ENCODE data around the gene NAV1. TPM values are rescaled to one million over a fixed set of nuclear protein-coding genes. Genes with fewer than 3 reads are reported as not detected.

NAV1 gene
- total RNA-seq, 2 experiments from 2014 or later = 1.9 to 2.6 TPM

GRCh38 chr1:201528631-201529252, 10.2 kb upstream of the NAV1 start:
- Mint-ChIP-seq H3K4me1 (peaks cover 2% of the 10 kb centered on the region), H3K9me3 (ENCODE audit: low read depth) (peaks cover 3% of the 10 kb centered on the region), H3K27ac (no peak overlapping the region), H3K36me3 (ENCODE audit: low read depth) (peaks cover 25% of the 10 kb centered on the region), H3K27me3 (no peaks in the 10 kb centered on the region), H3K4me3 (no peak overlapping the region)
- CTCF ChIA-PET = interaction anchor here (1.4 kb wide), 1 partner anchor 15 kb away, joined by 7 read pairs; no protein-coding TSS in a partner anchor
- no peak for DNase-seq
- intact Hi-C loops (cut with DNase I, micrococcal nuclease) = no loop called here
- POLR2A ChIA-PET = no interaction called here
- no peak for ATAC-seq

DNA sequence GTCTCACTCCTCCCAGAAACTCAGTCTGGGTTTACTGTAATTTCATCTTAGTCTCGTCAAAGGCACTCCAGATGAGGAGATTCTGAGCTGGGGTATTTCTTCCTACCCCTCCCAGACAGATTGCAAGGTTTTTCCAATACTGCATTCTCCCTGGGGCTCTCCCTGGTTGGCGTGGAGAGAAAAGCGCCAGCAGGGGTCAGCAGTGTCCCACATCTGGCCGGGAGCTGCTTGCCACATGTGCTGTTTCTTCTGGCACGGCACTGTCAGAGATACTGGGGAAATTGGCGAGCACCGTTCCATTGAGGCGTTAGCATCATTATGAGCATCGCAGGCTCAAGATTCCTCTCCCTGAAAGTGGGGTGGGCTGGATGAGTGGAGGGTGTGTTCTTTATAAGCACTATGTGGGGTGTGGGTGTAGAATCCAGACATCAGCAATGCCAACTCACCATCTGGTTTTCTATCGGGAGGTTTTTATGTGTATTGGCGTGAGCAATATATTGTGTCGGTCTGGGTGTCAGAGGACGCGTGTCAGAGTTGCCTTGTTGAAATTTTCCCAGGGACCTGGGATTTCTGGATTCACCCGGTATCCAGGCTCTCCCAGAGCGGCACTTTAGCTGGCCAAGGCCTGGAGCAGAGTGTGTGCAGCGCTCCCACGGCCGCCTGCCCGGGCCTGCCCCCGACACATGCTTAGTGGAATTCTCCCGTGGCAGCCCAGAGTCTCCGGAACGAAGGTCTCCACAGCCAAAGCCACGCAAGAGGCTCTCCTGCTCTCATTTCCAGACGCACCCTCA, 8.0 kb upstream of the NAV1 start:
- ChIA-PET POLR2A (interaction anchor here (0.5 kb wide), 1 partner anchor 1539 kb away, joined by 3 read pairs; no protein-coding TSS in a partner anchor), CTCF (interaction anchor here (0.6 to 4.1 kb wide), 12 partner anchors 8 to 178 kb away, joined by 3 to 24 read pairs (median 6); no protein-coding TSS in a partner anchor)
- H3K4me3 Mint-ChIP-seq = no peak overlapping the region
- intact Hi-C loops (cut with DNase I, micrococcal nuclease) = loop anchor here in 1 of 2 experiments (1.0 kb wide), 2 partner anchors 173 to 262 kb away; no protein-coding TSS in a partner anchor
- peaks cover 3% of the 10 kb centered on the region for H3K27me3 Mint-ChIP-seq
- peaks cover 12% of the 10 kb centered on the region for H3K36me3 Mint-ChIP-seq (ENCODE audit: low read depth)
- peak; percentile 76 for ATAC-seq
- no peak overlapping the region for H3K27ac Mint-ChIP-seq
- no peaks in the 10 kb centered on the region for H3K9me3 Mint-ChIP-seq (ENCODE audit: low read depth)
- peak; percentile 76 for DNase-seq
- peaks cover 7% of the 10 kb centered on the region for H3K4me1 Mint-ChIP-seq

GRCh38 chr1:201531551-201532425, 7.1 kb upstream of the NAV1 start:
- no peak overlapping the region for H3K4me3 Mint-ChIP-seq
- POLR2A ChIA-PET = interaction anchor here (0.5 kb wide), 1 partner anchor 1538 kb away, joined by 3 read pairs; no protein-coding TSS in a partner anchor
- no peak for DNase-seq
- ATAC-seq = no peak
- no peaks in the 10 kb centered on the region for H3K9me3 Mint-ChIP-seq (ENCODE audit: low read depth)
- peaks cover 7% of the 10 kb centered on the region for H3K4me1 Mint-ChIP-seq
- H3K36me3 Mint-ChIP-seq (ENCODE audit: low read depth) = peaks cover 12% of the 10 kb centered on the region
- H3K27ac Mint-ChIP-seq = no peak overlapping the region
- CTCF ChIA-PET = interaction anchor here (0.7 to 4.1 kb wide), 9 partner anchors 9 to 178 kb away, joined by 3 to 24 read pairs (median 7); no protein-coding TSS in a partner anchor
- H3K27me3 Mint-ChIP-seq = peaks cover 11% of the 10 kb centered on the region
- intact Hi-C loops (cut with DNase I, micrococcal nuclease) = no loop called here

DNA sequence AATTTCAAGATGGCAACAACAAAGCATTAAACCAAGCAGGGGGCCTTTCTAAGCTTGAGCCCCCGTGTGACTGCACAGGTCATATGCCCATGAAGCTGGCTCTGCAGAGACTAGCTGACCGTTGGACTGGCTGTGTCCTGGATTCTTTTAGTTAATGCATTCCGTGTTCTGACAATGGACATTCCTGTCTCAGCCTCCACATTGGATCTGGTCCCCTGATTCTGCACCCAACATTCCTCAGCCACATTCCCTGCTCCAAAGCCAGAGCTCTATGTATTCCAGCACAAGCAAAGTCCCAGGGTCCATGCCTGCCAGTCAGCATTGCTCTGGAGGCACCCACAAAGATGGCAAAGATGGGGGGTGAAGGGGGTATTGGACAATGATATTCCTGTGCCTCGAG, 5.1 kb upstream of the NAV1 start:
- DNase-seq (no peak), ATAC-seq (no peak)
- intact Hi-C loops (cut with DNase I, micrococcal nuclease) = no loop called here
- POLR2A ChIA-PET = interaction anchor here (0.6 kb wide), 1 partner anchor 947 kb away, joined by 5 read pairs; no protein-coding TSS in a partner anchor
- CTCF ChIA-PET = interaction anchor here (0.6 to 4.1 kb wide), 7 partner anchors 10 to 195 kb away, joined by 3 to 24 read pairs (median 4); no protein-coding TSS in a partner anchor
- H3K36me3 Mint-ChIP-seq (ENCODE audit: low read depth) = peaks cover 7% of the 10 kb centered on the region
- no peaks in the 10 kb centered on the region for H3K9me3 Mint-ChIP-seq (ENCODE audit: low read depth)
- no peak overlapping the region for H3K27ac Mint-ChIP-seq
- H3K4me3 Mint-ChIP-seq = no peak overlapping the region
- H3K27me3 Mint-ChIP-seq = peaks cover 30% of the 10 kb centered on the region
- peaks cover 11% of the 10 kb centered on the region for H3K4me1 Mint-ChIP-seq

GRCh38 chr1:201535046-201535918, 3.6 kb upstream of the NAV1 start:
- intact Hi-C loops (cut with DNase I, micrococcal nuclease) = no loop called here
- DNase-seq = no peak
- CTCF ChIA-PET = interaction anchor here (0.8 to 4.5 kb wide), 4 partner anchors 22 to 93 kb away, joined by 3 to 21 read pairs (median 8); no protein-coding TSS in a partner anchor
- Mint-ChIP-seq H3K4me1 (peaks cover 17% of the 10 kb centered on the region), H3K4me3 (no peak overlapping the region), H3K27ac (no peak overlapping the region), H3K9me3 (ENCODE audit: low read depth) (no peaks in the 10 kb centered on the region), H3K36me3 (ENCODE audit: low read depth) (peaks cover 3% of the 10 kb centered on the region), H3K27me3 (peaks cover 41% of the 10 kb centered on the region)
- ATAC-seq = no peak
- POLR2A ChIA-PET = no interaction called here

- peaks cover 15% of the 10 kb centered on the region for H3K4me1 Mint-ChIP-seq
- ChIA-PET CTCF (interaction anchor here (0.8 to 4.5 kb wide), 3 partner anchors 22 to 93 kb away, joined by 4 to 21 read pairs (median 12); no protein-coding TSS in a partner anchor), POLR2A (no interaction called here)
- no peaks in the 10 kb centered on the region for H3K9me3 Mint-ChIP-seq (ENCODE audit: low read depth)
- H3K36me3 Mint-ChIP-seq (ENCODE audit: low read depth) = peaks cover 1% of the 10 kb centered on the region
- H3K4me3 Mint-ChIP-seq = no peak overlapping the region
- H3K27ac Mint-ChIP-seq = no peak overlapping the region
- H3K27me3 Mint-ChIP-seq = peaks cover 47% of the 10 kb centered on the region
- intact Hi-C loops (cut with DNase I, micrococcal nuclease) = no loop called here
- no peak for ATAC-seq
- DNase-seq = no peak
These were observed 3.0 kb upstream of the NAV1 start for GRCh38 chr1:201535919-201536245.

- no peaks in the 10 kb centered on the region for H3K9me3 Mint-ChIP-seq (ENCODE audit: low read depth)
- no peak overlapping the region for H3K4me3 Mint-ChIP-seq
- H3K4me1 Mint-ChIP-seq = peaks cover 15% of the 10 kb centered on the region
- ChIA-PET CTCF (interaction anchor here (4.5 kb wide), 1 partner anchor 23 kb away, joined by 21 read pairs; no protein-coding TSS in a partner anchor), POLR2A (no interaction called here)
- intact Hi-C loops (cut with DNase I, micrococcal nuclease) = no loop called here
- peaks cover 50% of the 10 kb centered on the region for H3K27me3 Mint-ChIP-seq
- DNase-seq (no peak), ATAC-seq (no peak)
- H3K36me3 Mint-ChIP-seq (ENCODE audit: low read depth) = no peaks in the 10 kb centered on the region
- no peak overlapping the region for H3K27ac Mint-ChIP-seq
These were observed 2.4 kb upstream of the NAV1 start for GRCh38 chr1:201536558-201536957.

- Mint-ChIP-seq H3K9me3 (ENCODE audit: low read depth) (no peaks in the 10 kb centered on the region), H3K4me1 (peaks cover 15% of the 10 kb centered on the region), H3K36me3 (ENCODE audit: low read depth) (no peaks in the 10 kb centered on the region), H3K27ac (no peak overlapping the region), H3K4me3 (no peak overlapping the region), H3K27me3 (peaks cover 54% of the 10 kb centered on the region)
- ChIA-PET POLR2A (no interaction called here), CTCF (interaction anchor here (0.6 to 4.5 kb wide), 2 partner anchors 23 to 102 kb away, joined by 3 to 21 read pairs; no protein-coding TSS in a partner anchor)
- DNase-seq (no peak), ATAC-seq (no peak)
- intact Hi-C loops (cut with DNase I, micrococcal nuclease) = no loop called here
These were observed 1.9 kb upstream of the NAV1 start for GRCh38 chr1:201537028-201537427.

DNA sequence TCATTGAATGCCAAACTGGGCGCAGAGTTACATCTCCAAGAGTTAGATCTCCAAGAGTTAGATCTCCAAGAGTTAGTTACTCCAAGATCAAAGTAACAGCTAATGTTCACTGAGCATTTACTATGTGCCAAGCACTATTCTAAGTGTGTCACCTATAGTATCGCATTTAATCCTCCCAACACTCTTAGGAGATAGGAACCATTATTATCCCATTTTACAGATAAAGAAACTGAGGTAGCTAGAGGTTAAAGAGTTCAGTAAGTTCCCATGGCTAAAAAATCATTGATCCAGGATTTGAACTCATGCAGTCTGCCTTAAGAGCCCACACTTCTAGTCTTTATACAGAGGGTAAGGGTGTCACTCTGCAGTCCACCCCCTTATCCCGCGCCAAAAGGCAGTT, 1.5 kb upstream of the NAV1 start:
- Mint-ChIP-seq H3K27me3 (peaks cover 58% of the 10 kb centered on the region), H3K4me1 (peaks cover 15% of the 10 kb centered on the region), H3K9me3 (ENCODE audit: low read depth) (no peaks in the 10 kb centered on the region), H3K4me3 (no peak overlapping the region), H3K36me3 (ENCODE audit: low read depth) (no peaks in the 10 kb centered on the region), H3K27ac (no peak overlapping the region)
- ATAC-seq (no peak), DNase-seq (no peak)
- ChIA-PET CTCF (interaction anchor here (0.6 to 4.5 kb wide), 2 partner anchors 24 to 102 kb away, joined by 3 to 21 read pairs; no protein-coding TSS in a partner anchor), POLR2A (no interaction called here)
- intact Hi-C loops (cut with DNase I, micrococcal nuclease) = no loop called here

DNA sequence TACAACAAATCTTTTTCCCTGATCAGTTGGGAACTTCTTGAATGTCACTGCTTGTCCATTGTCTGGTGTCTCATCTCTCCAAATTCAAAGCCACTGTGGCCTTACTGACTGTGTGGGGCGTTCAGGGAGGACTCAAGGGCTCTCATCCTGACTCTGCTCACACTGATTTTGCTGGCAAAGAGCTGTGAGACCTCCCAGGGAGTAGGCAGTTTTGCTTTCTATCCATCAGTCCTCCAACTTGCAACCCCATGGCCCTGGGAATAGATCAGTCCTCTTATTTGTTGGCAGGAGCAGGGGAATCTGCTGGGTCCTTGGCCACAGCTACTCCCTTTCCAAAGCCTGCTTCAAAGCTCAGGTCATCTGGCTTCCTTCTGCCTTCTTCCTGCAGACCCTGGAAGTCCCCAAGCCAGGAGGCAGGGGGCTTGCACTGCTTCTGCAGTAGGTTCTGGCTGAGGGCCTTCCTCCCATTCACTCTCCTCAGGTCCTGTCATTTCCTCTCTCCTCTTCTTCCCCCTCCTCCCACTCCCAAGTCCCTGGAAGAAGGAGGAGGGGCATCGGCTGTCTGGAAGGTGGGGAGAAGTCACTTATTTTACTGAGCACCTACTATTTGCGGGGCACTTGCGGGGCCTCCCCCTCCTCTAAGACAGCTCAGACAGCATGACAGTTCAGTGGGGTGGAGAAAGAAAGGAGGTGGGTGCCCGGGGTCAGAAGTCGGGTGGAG, 876 bp upstream of the NAV1 start:
- Mint-ChIP-seq H3K4me3 (peak overlapping the region; percentile 47), H3K27me3 (peaks cover 61% of the 10 kb centered on the region), H3K9me3 (ENCODE audit: low read depth) (no peaks in the 10 kb centered on the region), H3K4me1 (peaks cover 15% of the 10 kb centered on the region), H3K36me3 (ENCODE audit: low read depth) (no peaks in the 10 kb centered on the region), H3K27ac (no peak overlapping the region)
- ChIA-PET CTCF (interaction anchor here (1.2 to 4.5 kb wide), 2 partner anchors 22 to 24 kb away, joined by 7 to 21 read pairs; no protein-coding TSS in a partner anchor), POLR2A (no interaction called here)
- no peak for ATAC-seq
- no peak for DNase-seq
- intact Hi-C loops (cut with DNase I, micrococcal nuclease) = no loop called here

All from activated CD4-positive, alpha-beta T cell treated with anti-CD3 and anti-CD28 coated beads for 36 hours (primary cell).